Vagina (tissue), 2 donors: Measurements from ENCODE around the gene SPOP. TPM values are rescaled to one million over a fixed set of nuclear protein-coding genes. Genes with fewer than 3 reads are reported as not detected.
A peak's percentile ranks its signal among the peaks of the same experiment; 100 is the strongest.
"Not testable (repeated sequence)": the region's sequence is repeated elsewhere in the genome, so short reads cannot be mapped to it uniquely, and the experiment has no call there.

Experiments used
- DNase-seq, 2 donors: peaks; one replicate each; pipeline ENCODE4 v3.0.0-alpha.2; 2017; ENCODE audit errors: extremely low spot score in 2 of 2
- H3K27ac ChIP-seq: fragments of 200-600 bp; sonication (generic); one replicate; pipeline ENCODE4 v1.5.1; 2019
- H3K27me3 ChIP-seq: fragments of 200-600 bp; sonication (generic); one replicate; pipeline ENCODE4 v1.5.1; 2019
- H3K36me3 ChIP-seq, 2 donors: fragments of 200-600 bp; sonication (generic); one replicate each; pipeline ENCODE4 v1.5.1; 2017 to 2019
- H3K4me1 ChIP-seq: fragments of 200-600 bp; sonication (generic); one replicate; pipeline ENCODE4 v1.5.1; 2019
- H3K4me3 ChIP-seq, 2 donors: fragments of 200-600 bp; sonication (generic); 1 replicate in 1 of 2; 2 replicates in 1 of 2; pipeline ENCODE4 v1.5.1; 2016 to 2019
- H3K9me3 ChIP-seq: fragments of 200-600 bp; sonication (generic); one replicate; pipeline ENCODE4 v1.5.1; 2019
- POLR2A ChIP-seq, 2 donors: fragments of 450-650 bp; IDR thresholded peaks; one replicate each; pipeline ENCODE4 v1.6.1; 2017; ENCODE audit warnings: antibody characterized with exemption in 2 of 2, mild to moderate bottlenecking in 2 of 2, moderate library complexity in 2 of 2
- POLR2AphosphoS5 ChIP-seq, 2 donors: sonication (generic); formaldehyde crosslinking; IDR thresholded peaks; one replicate each; pipeline ENCODE4 v1.9.0; 2017; ENCODE audit warnings: antibody characterized with exemption in 2 of 2, mild to moderate bottlenecking in 2 of 2, low read depth in 1 of 2; ENCODE audit not compliant: insufficient read depth in 1 of 2
- intact Hi-C: fragments of 100-400 bp; cut with DNase I; formaldehyde crosslinking; loops from one replicate; pipeline ENCODE4 v1.15.1; 2023
- total RNA-seq: library from RNA; depleted of rRNA; stranded (reverse); fragments of >200 nt; gene quantifications from one replicate; pipeline ENCODE4 v1.2.3, GENCODE V29; 2016
- TF ChIP-seq, protein P1 (sequence below), 3 experiments: fragments of 450-650 bp in 2 of 3; fragments of 200-600 bp in 1 of 3; sonication (generic) in 1 of 3; IDR thresholded peaks; one replicate each; pipeline ENCODE4 v1.5.1; 2017 to 2019; ENCODE audit warnings: antibody characterized with exemption in 3 of 3, mild to moderate bottlenecking in 2 of 3, moderate library complexity in 2 of 3

Gene SPOP
- total RNA-seq, 1 donor from 2014 or later: 87.2 TPM

DNA sequence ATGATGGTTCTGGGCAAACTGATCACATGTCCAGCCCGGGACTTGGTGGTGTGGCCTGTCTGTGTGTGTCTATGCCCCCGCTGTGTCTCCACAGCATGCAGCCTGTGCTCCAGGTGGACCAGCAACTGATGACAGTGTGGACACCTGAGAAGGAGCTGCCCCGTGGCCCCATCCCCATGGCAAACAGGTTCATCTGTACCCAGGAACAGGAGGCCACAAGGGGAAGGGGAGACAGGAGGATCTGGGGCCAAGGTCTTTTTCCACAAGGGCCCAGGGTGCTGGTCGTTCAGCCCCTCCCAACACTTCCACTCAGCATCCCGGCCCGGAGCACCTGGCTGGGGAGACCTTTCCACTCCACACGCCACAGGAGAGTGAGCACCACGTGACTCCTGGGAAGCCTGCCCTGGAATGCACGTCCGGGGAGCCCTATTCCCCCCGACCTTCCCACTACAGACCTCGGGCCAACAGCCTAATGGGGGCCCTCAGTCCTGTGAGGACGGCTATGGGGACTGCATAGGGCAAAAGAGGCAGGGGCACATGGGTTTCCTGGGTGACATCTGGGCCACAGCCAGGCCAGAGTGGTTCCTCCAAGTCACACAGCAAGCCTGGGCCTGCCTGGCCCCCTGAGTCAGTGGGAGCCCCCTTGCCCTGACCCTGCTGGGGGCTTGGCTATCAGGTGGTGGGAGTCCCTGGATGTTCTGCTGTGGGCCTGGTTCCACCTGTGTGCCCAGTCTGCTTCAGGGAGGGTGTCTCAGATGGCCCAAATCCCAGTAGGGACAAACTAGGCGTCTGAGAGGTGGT, 123.0 kb downstream of the SPOP start:
- Histone ChIP-seq H3K27me3 (no peaks in the 10 kb centered on the region), H3K4me1 (peaks cover 17% of the 10 kb centered on the region), H3K9me3 (no peaks in the 10 kb centered on the region), H3K4me3 (no peak overlapping the region), H3K27ac (no peak overlapping the region), H3K36me3 (no peaks in the 10 kb centered on the region)
- DNase-seq: peak in 1 of 2 donors; percentile 83
- no peak for TF ChIP-seq POLR2AphosphoS5 (IDR thresholded peaks at IDR 0.05; ENCODE audit: insufficient read depth in 1 of 2, low read depth in 1 of 2)
- TF ChIP-seq, protein P1, sequence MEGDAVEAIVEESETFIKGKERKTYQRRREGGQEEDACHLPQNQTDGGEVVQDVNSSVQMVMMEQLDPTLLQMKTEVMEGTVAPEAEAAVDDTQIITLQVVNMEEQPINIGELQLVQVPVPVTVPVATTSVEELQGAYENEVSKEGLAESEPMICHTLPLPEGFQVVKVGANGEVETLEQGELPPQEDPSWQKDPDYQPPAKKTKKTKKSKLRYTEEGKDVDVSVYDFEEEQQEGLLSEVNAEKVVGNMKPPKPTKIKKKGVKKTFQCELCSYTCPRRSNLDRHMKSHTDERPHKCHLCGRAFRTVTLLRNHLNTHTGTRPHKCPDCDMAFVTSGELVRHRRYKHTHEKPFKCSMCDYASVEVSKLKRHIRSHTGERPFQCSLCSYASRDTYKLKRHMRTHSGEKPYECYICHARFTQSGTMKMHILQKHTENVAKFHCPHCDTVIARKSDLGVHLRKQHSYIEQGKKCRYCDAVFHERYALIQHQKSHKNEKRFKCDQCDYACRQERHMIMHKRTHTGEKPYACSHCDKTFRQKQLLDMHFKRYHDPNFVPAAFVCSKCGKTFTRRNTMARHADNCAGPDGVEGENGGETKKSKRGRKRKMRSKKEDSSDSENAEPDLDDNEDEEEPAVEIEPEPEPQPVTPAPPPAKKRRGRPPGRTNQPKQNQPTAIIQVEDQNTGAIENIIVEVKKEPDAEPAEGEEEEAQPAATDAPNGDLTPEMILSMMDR (IDR thresholded peaks at IDR 0.05): no peak
- TF ChIP-seq POLR2A (IDR thresholded peaks at IDR 0.05): no peak
- intact Hi-C loops: loop anchor here (5.0 to 10.0 kb wide), 4 partner anchors 123 to 440 kb away; partner anchors contain the start of gene DLX3

DNA sequence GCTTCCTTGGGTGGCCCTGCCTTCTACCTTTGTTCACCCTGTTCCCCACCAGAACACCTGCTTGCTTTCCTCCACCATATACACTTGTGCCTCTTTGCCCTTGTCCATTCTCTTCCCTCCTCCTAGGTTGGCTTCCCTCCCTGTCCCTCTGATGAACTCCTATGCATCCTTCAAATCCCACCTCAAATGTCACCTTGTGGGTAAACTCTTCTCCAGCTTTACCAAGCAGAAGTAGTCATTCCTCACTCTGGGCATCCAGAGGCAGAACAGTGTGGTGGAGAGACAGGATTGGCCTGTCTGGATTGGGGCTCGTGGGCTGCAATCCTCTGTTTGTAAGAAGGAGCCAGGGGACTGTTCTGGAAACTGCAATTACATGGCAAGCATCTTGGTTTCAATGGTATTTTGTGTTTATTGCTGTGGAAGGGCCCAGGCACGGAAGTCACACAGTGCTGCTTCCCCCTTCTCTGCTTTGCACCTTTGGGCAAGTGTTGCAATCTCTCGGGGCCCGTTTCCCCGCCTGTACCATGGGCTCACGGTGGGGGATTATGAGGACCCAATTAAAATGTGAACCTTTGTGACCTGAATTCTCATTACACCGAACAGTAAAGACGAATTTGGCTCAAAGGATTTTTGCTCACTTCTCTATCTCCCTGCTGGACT, 124.1 kb downstream of the SPOP start:
- H3K4me1 ChIP-seq: peaks cover 17% of the 10 kb centered on the region
- no peak for TF ChIP-seq POLR2AphosphoS5 (IDR thresholded peaks at IDR 0.05; ENCODE audit: insufficient read depth in 1 of 2, low read depth in 1 of 2)
- TF ChIP-seq, protein P1 (IDR thresholded peaks at IDR 0.05): no peak
- no peak for TF ChIP-seq POLR2A (IDR thresholded peaks at IDR 0.05)
- DNase-seq: no peak
- no peaks in the 10 kb centered on the region for H3K36me3 ChIP-seq
- no peaks in the 10 kb centered on the region for H3K9me3 ChIP-seq
- intact Hi-C loops: loop anchor here (10.0 kb wide), 3 partner anchors 149 to 441 kb away; partner anchors contain the start of gene DLX3
- H3K27ac ChIP-seq: no peak overlapping the region
- no peaks in the 10 kb centered on the region for H3K27me3 ChIP-seq
- no peak overlapping the region for H3K4me3 ChIP-seq

DNA sequence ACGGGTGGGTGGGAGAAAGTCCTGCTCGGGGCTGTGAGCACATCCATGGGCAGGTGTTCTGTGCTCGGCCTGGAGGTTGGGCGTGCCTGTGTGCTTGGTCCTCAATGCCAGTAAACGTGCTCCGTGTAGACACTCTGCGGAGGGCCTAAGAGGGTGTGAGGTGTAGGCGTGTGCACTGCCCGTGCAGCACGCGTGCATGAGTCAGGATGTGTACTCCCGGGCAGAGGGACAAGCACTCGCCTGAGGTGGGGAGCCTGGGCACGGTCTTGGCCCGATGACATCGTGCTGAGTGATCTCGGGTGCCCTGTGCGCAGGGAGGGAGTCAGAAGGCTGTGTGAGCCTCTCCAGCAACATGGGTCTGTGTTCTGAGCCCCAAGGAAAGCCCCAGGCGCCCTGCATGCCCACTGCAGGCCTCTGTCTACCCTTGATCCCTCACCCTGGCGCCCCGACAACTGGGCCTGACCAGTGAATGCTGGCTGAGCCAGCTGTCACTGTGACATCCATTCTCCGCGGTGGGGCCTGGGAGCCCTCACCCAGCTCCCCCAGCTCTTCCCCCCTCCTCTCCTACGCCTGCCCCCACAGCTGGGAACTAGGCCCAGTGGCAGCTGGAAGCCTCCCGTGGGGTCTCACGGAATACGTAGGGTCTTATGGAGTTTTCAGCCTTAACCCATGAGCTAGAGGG, 125.7 kb downstream of the SPOP start:
- TF ChIP-seq, protein P1 (IDR thresholded peaks at IDR 0.05): no peak
- TF ChIP-seq POLR2A (IDR thresholded peaks at IDR 0.05) (no peak), POLR2AphosphoS5 (IDR thresholded peaks at IDR 0.05; ENCODE audit: insufficient read depth in 1 of 2, low read depth in 1 of 2) (no peak)
- intact Hi-C loops: loop anchor here (10.0 kb wide), 3 partner anchors 147 to 443 kb away; partner anchors contain the start of gene DLX3
- no peaks in the 10 kb centered on the region for H3K9me3 ChIP-seq
- H3K27ac ChIP-seq: no peak overlapping the region
- H3K36me3 ChIP-seq: no peaks in the 10 kb centered on the region
- peaks cover 22% of the 10 kb centered on the region for H3K4me1 ChIP-seq
- H3K4me3 ChIP-seq: no peak overlapping the region
- no peaks in the 10 kb centered on the region for H3K27me3 ChIP-seq
- peak in 1 of 2 donors; percentile 84 for DNase-seq

DNA sequence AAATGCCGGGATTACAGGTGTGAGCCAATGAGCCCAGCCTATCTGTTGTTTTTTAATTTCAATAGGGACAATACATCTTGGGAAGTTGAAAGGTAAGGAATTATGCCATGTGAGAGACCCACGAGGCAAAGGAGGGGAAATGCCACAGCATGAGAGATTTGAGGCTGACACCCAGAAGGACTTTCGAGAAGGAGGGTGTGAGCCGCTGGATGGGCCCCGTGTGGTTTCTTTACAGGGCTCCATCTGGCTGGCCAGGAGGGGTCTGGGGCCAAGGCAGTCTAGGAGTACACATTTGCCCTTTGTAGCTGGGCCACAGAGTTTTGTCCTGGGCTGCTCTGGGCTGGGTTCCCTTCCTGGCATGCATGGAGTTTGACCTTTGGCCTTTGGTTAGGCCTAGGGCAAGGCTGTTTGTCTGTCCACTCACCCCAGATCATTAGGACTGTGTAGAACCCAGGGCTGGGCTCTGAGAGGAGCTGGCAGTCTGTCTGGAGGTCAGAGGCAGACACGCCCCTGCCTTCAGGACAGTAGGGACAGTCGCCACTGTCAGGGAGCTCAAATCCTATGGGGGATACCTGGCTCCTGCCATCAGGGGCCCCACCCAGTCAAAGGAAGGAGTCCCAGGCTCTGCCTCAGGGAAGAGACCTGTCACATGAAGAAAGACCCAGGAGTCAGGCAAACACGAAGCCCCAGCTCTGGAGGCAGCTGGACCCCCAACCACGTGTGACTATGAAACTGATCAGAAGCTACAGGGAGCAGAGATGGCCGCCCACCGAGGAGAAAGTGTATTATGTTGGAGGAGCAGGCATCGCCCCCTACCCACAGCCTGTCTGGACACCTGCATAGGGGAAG, 126.5 kb downstream of the SPOP start:
- H3K9me3 ChIP-seq: no peaks in the 10 kb centered on the region
- no peak overlapping the region for H3K27ac ChIP-seq
- H3K4me3 ChIP-seq: no peak overlapping the region
- TF ChIP-seq, protein P1 (IDR thresholded peaks at IDR 0.05): no peak
- TF ChIP-seq POLR2A (IDR thresholded peaks at IDR 0.05) (no peak), POLR2AphosphoS5 (IDR thresholded peaks at IDR 0.05; ENCODE audit: insufficient read depth in 1 of 2, low read depth in 1 of 2) (no peak)
- no peaks in the 10 kb centered on the region for H3K36me3 ChIP-seq
- no peaks in the 10 kb centered on the region for H3K27me3 ChIP-seq
- H3K4me1 ChIP-seq: peaks cover 21% of the 10 kb centered on the region
- peak in 1 of 2 donors; percentile 65 for DNase-seq
- intact Hi-C loops: loop anchor here (10.0 kb wide), 3 partner anchors 147 to 443 kb away; partner anchors contain the start of gene DLX3

DNA sequence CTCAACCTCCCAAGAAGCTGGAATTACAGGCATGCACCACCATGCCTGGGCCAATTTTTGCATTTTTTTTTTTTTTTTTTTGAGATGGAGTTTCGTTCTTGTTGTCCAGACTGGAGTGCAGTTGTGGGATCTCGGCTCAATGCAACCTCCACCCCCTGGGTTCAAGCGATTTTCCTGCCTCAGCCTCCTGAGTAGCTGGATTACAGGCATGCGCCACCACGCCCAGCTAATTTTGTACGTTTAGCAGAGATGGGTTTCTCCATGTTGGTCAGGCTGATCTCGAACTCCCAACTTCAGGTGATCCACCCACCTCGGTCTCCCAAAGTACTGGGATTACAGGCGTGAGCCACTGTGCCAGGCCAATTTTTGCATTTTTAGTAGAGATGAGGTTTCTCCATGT, 127.1 kb downstream of the SPOP start:
- H3K4me1 ChIP-seq: peaks cover 15% of the 10 kb centered on the region
- H3K4me3 ChIP-seq, H3K36me3 ChIP-seq, H3K9me3 ChIP-seq, H3K27me3 ChIP-seq, H3K27ac ChIP-seq, DNase-seq: not testable (repeated sequence)
- intact Hi-C loops: loop anchor here (10.0 kb wide), 3 partner anchors 146 to 444 kb away; partner anchors contain the start of gene DLX3
